Tibial artery (tissue), 4 donors: Measurements from ENCODE around the gene SH2B2.
"Not testable (repeated sequence)": the region's sequence is repeated elsewhere in the genome, so short reads cannot be mapped to it uniquely, and the experiment has no call there.

Experiments used
- DNase-seq, 2 donors: peaks; one replicate each; pipeline ENCODE4 v3.0.0-alpha.2; 2019
- H3K27ac ChIP-seq, 2 donors: fragments of 200-600 bp; sonication (generic) in 1 of 2; 1 replicate in 1 of 2; 2 replicates in 1 of 2; pipeline ENCODE4 v1.5.1; 2018 to 2019; ENCODE audit warnings: mild to moderate bottlenecking in 1 of 2
- H3K27me3 ChIP-seq, 2 donors: fragments of 200-600 bp; sonication (generic) in 1 of 2; one replicate each; pipeline versions ENCODE4 v1.5.1 to v1.6.0; 2016 to 2019
- H3K36me3 ChIP-seq, 3 donors: fragments of 200-600 bp; sonication (generic) in 2 of 3; one replicate each; pipeline ENCODE4 v1.5.1; 2016 to 2019; ENCODE audit warnings: mild to moderate bottlenecking in 2 of 3
- H3K4me1 ChIP-seq, 4 donors: fragments of 200-600 bp; sonication (generic) in 2 of 4; 1 replicate in 3 of 4; 2 replicates in 1 of 4; pipeline ENCODE4 v1.5.1; 2016 to 2019
- H3K4me3 ChIP-seq, 2 donors: fragments of 200-600 bp; sonication (generic) in 1 of 2; 1 replicate in 1 of 2; 2 replicates in 1 of 2; pipeline ENCODE4 v1.5.1; 2018 to 2019; ENCODE audit warnings: mild to moderate bottlenecking in 2 of 2
- H3K9me3 ChIP-seq, 3 donors: fragments of 200-600 bp; sonication (generic) in 1 of 3; one replicate each; pipeline ENCODE4 v1.5.1; 2016 to 2019
- CTCF ChIP-seq, 2 experiments: fragments of 200-600 bp in 1 of 2; fragments of 450-650 bp in 1 of 2; IDR thresholded peaks; one replicate each; pipeline ENCODE4 v1.5.1; 2017 to 2019; ENCODE audit warnings: antibody characterized with exemption in 2 of 2, mild to moderate bottlenecking in 1 of 2, moderate library complexity in 1 of 2
- intact Hi-C: fragments of 100-400 bp; cut with DNase I; formaldehyde crosslinking; loops from one replicate; pipeline ENCODE4 v1.15.0; 2023; ENCODE audit warnings: low total_unique reads

Gene SH2B2

GRCh38 chr7:102296179-102296438 is 9.4 kb downstream of the SH2B2 start:
- H3K27me3 ChIP-seq: peaks cover 0 to 44% of the 10 kb centered on the region in 2 donors
- H3K4me3 ChIP-seq: no peak overlapping the region

GRCh38 chr7:102296514-102296913 is 9.8 kb downstream of the SH2B2 start:
- H3K27ac ChIP-seq: no peak overlapping the region
- TF ChIP-seq CTCF (IDR thresholded peaks at IDR 0.05): no peak
- H3K4me1 ChIP-seq: no peaks in the 10 kb centered on the region
- no peak overlapping the region for H3K4me3 ChIP-seq
- H3K36me3 ChIP-seq: no peaks in the 10 kb centered on the region
- intact Hi-C loops: no loop called here
- peaks cover 0 to 46% of the 10 kb centered on the region in 2 donors for H3K27me3 ChIP-seq
- no peak for DNase-seq
- no peaks in the 10 kb centered on the region for H3K9me3 ChIP-seq

More at GRCh38 chr7:102296179-102296438, 9.4 kb downstream of the SH2B2 start:
- H3K4me1 ChIP-seq: no peaks in the 10 kb centered on the region
- H3K27ac ChIP-seq: no peak overlapping the region
- intact Hi-C loops: no loop called here
- H3K36me3 ChIP-seq: no peaks in the 10 kb centered on the region
- no peak for DNase-seq
- no peak for TF ChIP-seq CTCF (IDR thresholded peaks at IDR 0.05)
- no peaks in the 10 kb centered on the region for H3K9me3 ChIP-seq

GRCh38 chr7:102297487-102298218 is 11.0 kb downstream of the SH2B2 start:
- H3K27me3 ChIP-seq: peaks cover 0 to 37% of the 10 kb centered on the region in 2 donors
- H3K4me1 ChIP-seq: no peaks in the 10 kb centered on the region
- no peak for DNase-seq
- H3K36me3 ChIP-seq: no peaks in the 10 kb centered on the region
- no peak for TF ChIP-seq CTCF (IDR thresholded peaks at IDR 0.05)
- intact Hi-C loops: no loop called here
- H3K9me3 ChIP-seq: no peaks in the 10 kb centered on the region
- no peak overlapping the region for H3K27ac ChIP-seq
- no peak overlapping the region for H3K4me3 ChIP-seq

GRCh38 chr7:102300643-102301221 is 14.1 kb downstream of the SH2B2 start:
- Histone ChIP-seq H3K9me3 (no peaks in the 10 kb centered on the region), H3K27me3 (peaks cover 0 to 23% of the 10 kb centered on the region in 2 donors), H3K4me3 (no peak overlapping the region), H3K4me1 (no peaks in the 10 kb centered on the region), H3K36me3 (no peaks in the 10 kb centered on the region), H3K27ac (no peak overlapping the region)
- intact Hi-C loops: no loop called here
- no peak for DNase-seq
- no peak for TF ChIP-seq CTCF (IDR thresholded peaks at IDR 0.05)

GRCh38 chr7:102301367-102301766 is 14.7 kb downstream of the SH2B2 start:
- H3K9me3 ChIP-seq, intact Hi-C loops, H3K4me3 ChIP-seq, DNase-seq, H3K36me3 ChIP-seq, H3K27ac ChIP-seq, H3K4me1 ChIP-seq: not testable (repeated sequence)
- peaks cover 0 to 23% of the 10 kb centered on the region in 2 donors for H3K27me3 ChIP-seq

GRCh38 chr7:102302025-102302424 is 15.4 kb downstream of the SH2B2 start:
- H3K4me3 ChIP-seq: no peak overlapping the region
- TF ChIP-seq CTCF (IDR thresholded peaks at IDR 0.05): no peak
- H3K27ac ChIP-seq: no peak overlapping the region
- H3K4me1 ChIP-seq: peaks cover 0 to under 1% (median 0%) of the 10 kb centered on the region in 4 donors
- H3K9me3 ChIP-seq: no peaks in the 10 kb centered on the region
- peaks cover 0 to 23% of the 10 kb centered on the region in 2 donors for H3K27me3 ChIP-seq
- DNase-seq: no peak
- intact Hi-C loops: no loop called here
- no peaks in the 10 kb centered on the region for H3K36me3 ChIP-seq
